ENCODE data around the gene CAMTA2. TPM values are rescaled to one million over a fixed set of nuclear protein-coding genes. Genes with fewer than 3 reads are reported as not detected.

CAMTA2 gene
- total RNA-seq, 1 donor from 2014 or later = 12.5 TPM

GRCh38 chr17:4956493-4957061, 30.9 kb downstream of the CAMTA2 start:
- Mint-ChIP-seq H3K27ac (ENCODE audit: unreplicated experiment) (no peak overlapping the region), H3K4me1 (peaks cover 11% of the 10 kb centered on the region)

GRCh38 chr17:4955091-4955490, 32.4 kb downstream of the CAMTA2 start:
- Mint-ChIP-seq H3K27ac (ENCODE audit: unreplicated experiment) (no peak overlapping the region), H3K4me3 (no peak overlapping the region), H3K4me1 (peaks cover 18% of the 10 kb centered on the region), H3K36me3 (ENCODE audit: low read depth) (no peaks in the 10 kb centered on the region), H3K9me3 (no peaks in the 10 kb centered on the region), H3K27me3 (ENCODE audit: low read depth) (peaks cover 2% of the 10 kb centered on the region)
- no peak for TF ChIP-seq CTCF (conservative IDR thresholded peaks at IDR 0.05)
- no peak for DNase-seq (ENCODE audit: low read depth, low spot score)

More at GRCh38 chr17:4956493-4957061, 30.9 kb downstream of the CAMTA2 start:
- no peaks in the 10 kb centered on the region for H3K27me3 Mint-ChIP-seq (ENCODE audit: low read depth)
- no peaks in the 10 kb centered on the region for H3K9me3 Mint-ChIP-seq
- H3K4me3 Mint-ChIP-seq = peak overlapping the region; percentile 27
- DNase-seq (ENCODE audit: low read depth, low spot score) = no peak
- no peak for TF ChIP-seq CTCF (conservative IDR thresholded peaks at IDR 0.05)
- peaks cover 2% of the 10 kb centered on the region for H3K36me3 Mint-ChIP-seq (ENCODE audit: low read depth)

GRCh38 chr17:4953451-4953961, 34.0 kb downstream of the CAMTA2 start:
- Mint-ChIP-seq H3K27ac (ENCODE audit: unreplicated experiment) (no peak overlapping the region), H3K9me3 (no peaks in the 10 kb centered on the region), H3K4me3 (peak overlapping the region; percentile 52), H3K27me3 (ENCODE audit: low read depth) (peaks cover 2% of the 10 kb centered on the region), H3K36me3 (ENCODE audit: low read depth) (no peaks in the 10 kb centered on the region), H3K4me1 (peaks cover 21% of the 10 kb centered on the region)
- DNase-seq (ENCODE audit: low read depth, low spot score) = no peak
- no peak for TF ChIP-seq CTCF (conservative IDR thresholded peaks at IDR 0.05)

- Mint-ChIP-seq H3K36me3 (ENCODE audit: low read depth) (no peaks in the 10 kb centered on the region), H3K4me1 (peaks cover 28% of the 10 kb centered on the region), H3K27me3 (ENCODE audit: low read depth) (peaks cover 2% of the 10 kb centered on the region), H3K27ac (ENCODE audit: unreplicated experiment) (no peak overlapping the region), H3K9me3 (no peaks in the 10 kb centered on the region), H3K4me3 (peak overlapping the region; percentile 89)
- DNase-seq (ENCODE audit: low read depth, low spot score) = no peak
- no peak for TF ChIP-seq CTCF (conservative IDR thresholded peaks at IDR 0.05)
Observed at GRCh38 chr17:4951486-4951885, 36.0 kb downstream of the CAMTA2 start.

- Mint-ChIP-seq H3K27me3 (ENCODE audit: low read depth) (peaks cover 2% of the 10 kb centered on the region), H3K9me3 (no peaks in the 10 kb centered on the region), H3K4me3 (peak within 1 kb of the TSS; percentile 89), H3K27ac (ENCODE audit: unreplicated experiment) (peak within 1 kb of the TSS; percentile 78), H3K4me1 (peaks cover 35% of the 10 kb centered on the region), H3K36me3 (ENCODE audit: low read depth) (peaks cover 4% of the 10 kb centered on the region)
- DNase-seq (ENCODE audit: low read depth, low spot score) = no peak
- TF ChIP-seq CTCF (conservative IDR thresholded peaks at IDR 0.05) = no peak
Observed at GRCh38 chr17:4950746-4951204, 36.7 kb downstream of the CAMTA2 start, which contains the start of gene ENO3. Gene ENO3, plus strand, starts transcription at chr17:4951119. Its CDS starts 711 bp downstream, at chr17:4951830.

Measured in neural crest cell (in vitro differentiated cells).